ENCODE measurements around the gene HRAS.
A peak's percentile ranks its signal among the peaks of the same experiment; 100 is the strongest.

HRAS gene

GRCh38 chr11:506995-507726 lies 28.2 kb downstream of the HRAS start, which contains the start of gene RNH1:
TSS of gene RNH1 (minus strand) at chr11:507242. CDS start at chr11:502162, 5,080 bp downstream.
- peak; percentile 99 for DNase-seq

DNA sequence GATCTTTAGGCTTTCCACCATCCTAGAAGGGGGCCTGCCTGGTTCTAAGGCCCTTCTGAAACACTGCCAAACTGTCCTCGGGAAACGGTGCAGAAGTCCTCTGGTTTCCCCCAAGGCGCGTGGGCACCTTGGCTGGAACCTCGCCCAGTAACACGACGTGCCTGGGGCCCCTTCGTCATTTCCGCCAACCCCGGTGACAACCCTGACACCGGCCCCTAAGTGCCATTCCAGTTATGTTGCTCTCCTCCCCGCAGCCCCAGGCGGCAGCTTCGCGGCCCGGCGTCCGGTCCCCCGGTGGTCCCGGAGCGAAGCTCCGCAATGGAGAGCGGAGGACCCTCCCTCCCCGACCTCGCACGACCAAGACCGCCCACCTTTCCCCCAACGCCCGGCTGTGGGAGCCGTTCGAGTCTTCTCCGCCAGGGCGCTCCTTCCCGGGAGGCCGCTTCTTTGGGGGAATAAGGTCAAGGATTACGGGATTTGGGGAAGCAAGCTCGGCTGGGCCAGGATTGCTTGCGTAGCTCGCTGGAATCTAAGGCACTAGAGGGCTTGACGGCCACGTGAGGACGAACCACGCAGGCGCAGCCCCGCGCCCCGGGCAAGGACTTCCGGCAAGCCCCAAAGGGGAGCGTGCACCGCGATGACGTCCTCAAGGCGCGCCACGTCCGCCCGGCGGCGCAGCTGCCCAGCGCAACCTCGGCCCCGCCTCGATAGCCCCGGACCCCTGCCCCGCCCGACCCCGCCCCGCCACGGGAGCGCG lies 29.0 kb downstream of the HRAS start:
- peak; percentile 99 for DNase-seq

DNA sequence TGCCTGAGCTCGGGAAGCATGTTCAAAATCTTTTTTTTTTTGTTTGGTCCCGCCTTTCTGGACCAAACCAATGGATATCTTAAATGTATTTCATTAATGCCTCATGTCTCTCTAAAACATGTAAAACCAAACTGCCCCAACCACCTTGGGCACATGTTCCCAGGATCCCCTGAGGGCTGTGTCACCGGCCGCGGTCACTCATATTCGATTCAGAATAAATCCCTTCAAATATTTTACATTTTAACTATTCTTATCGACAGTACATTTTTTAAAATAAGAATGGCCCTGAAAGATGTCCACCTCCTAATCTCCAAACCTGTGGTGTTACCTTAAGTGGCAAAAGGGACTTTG lies 30.4 kb downstream of the HRAS start:
- DNase-seq, result no peak

DNA sequence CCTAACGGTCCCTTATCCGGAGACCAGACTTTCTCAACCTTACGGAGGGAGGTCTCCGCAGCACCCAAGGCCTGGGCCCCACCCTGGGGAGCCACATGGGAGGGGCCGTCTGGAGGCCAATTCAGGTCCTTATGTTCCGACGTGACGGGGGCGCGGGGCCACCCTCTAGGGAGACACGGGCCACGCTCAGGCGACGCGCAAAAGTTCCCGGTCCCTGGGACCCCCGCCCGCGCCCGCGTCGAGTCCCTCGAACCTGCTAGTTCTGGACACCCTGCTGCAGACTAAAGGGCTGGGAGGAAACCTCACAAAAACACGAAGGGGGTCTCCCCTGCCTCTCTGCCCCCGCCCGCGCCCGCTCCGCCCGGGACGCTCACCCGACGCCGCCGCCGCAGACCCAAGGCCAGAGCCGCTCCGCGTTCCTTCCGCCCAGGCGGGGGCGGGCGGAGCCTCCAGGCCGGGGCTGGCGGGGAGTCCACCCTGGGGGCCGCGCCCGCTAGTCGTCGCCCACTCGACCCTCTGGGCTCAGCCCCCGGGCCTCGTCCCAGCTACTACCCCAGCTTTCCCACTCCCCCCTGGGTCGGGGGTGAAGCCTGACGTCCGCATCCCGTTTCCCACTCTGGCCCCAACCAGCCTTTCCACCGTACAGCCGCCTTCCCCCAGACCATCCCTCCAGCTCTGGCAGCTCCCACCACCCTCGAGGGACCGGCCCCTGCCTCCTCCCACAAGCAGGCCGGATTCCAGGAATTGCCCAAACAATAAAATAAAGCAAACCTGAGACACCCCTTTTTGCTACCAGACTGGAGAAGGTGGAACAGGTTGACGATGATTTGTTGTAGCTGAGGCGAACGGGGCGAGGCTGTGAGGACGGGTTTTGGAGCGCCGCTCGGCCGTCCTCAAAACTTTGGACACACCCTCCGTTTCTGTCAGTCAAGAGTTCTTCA lies 31.1 kb downstream of the HRAS start:
- DNase-seq, result no peak

- DNase-seq, result no peak
These were observed 32.0 kb downstream of the HRAS start for GRCh38 chr11:503179-503981.

DNA sequence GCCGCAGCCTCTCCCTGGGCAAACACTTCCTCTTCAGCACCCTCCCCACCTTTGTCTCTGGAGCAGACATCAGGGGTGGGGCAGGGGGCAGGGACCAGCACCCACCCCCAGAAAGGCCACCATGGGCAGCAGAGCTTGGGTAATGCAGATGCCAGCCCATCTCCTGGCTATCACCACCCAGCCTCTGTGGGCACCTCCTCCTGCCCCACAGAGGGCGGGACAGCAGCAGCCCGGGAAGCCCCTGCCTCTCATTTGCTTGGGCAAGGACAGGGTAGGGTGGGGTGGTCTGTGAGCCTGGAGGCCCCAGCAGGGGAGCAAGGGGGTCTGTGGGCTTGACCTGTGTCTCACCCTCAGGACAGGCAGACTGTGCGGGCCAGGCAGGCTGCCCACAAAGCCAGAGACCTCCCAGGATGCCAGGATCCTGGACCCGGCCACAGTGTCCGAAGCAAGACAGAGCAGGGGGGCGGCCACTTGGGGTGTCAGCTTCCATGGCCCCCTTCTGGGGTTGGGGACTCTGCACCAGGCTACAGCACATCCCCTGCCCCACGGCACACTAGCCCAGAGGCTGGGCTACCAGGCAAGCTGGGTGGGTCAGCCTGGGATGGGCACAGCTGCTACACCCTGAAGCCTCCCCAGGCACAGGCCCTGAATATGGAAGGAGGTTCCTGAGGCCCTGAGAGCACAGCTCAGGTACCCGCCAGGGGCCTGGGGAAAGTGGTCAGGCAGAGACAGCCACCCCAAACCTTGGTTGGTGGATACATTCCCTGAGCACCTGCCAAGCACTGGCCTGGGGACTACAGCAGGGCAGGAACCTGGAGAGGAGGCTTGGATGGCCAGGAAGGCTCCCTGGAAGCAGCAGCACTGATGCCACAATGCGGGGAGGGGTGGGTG lies 32.8 kb downstream of the HRAS start:
- DNase-seq, result no peak

DNA sequence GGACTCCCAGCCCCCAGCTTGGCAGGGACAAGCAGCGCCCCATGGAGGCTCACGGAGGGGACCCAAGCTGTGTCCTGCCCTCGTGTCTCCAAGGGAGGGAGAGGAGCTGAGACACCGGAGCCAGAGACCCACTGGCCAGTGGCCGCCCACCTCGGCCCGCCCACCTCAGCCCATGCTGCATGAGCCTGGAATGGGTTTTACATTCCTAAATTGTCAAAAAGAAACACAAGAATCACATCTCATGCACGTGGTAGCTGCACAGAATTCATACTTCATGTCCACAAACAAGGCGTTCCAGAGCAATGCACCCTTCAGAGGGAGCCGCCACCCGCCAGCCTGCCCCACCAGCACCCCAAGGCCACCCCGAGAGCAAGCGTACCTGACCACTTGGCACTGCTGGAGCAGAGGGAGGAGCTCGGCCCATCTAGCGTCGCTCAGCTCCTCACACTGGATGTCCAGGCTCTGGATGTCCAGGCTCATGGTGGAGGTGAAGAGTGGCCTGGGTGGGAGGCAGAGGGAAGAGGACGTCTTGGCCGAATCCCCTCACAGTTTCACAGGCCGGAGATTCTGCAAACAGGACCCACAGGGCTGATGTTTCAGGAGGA lies 33.6 kb downstream of the HRAS start:
- no peak for DNase-seq

GRCh38 chr11:501001-501682 lies 34.2 kb downstream of the HRAS start:
- DNase-seq, result no peak

DNA sequence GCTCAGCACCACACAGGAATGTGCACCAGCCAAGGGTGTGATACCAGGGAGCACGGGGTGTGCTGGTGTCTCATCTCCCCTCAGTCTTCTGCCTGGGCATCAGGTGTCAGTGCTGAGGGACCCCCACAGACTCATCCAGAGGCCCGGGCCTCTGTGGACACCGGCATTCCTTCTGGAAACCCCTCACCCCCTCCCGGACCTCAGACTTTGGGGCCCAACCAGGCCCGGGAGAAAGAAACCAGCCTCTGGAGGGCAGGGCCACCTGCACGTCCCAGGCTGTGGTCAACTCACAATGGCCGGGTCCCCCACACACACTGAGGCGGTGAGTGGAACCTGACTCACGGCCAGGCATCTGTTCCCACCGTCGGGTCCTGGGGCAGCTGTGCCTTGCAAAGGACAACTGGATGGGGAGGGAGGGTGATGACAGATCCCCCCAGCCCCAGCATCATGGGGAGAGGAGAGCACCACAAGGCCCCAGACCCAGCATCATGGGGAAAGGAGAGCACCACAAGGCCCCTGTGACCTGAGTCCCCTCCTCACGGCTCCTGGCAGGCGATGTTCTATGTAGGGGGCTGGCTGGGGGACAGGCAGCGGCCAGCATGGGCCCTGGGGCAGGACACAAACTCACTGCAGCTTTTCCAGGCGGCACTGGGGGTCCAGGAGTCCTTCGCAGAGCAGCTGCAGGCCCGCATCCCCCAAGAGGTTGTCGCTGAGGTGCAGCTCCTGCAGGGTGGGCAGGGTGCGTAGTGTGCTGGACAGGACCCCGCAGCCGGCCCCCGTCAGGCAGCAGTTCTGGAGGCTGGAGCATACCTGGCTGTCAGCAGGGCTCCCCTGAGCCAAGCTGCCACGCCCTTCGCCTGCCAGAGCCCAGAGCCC lies 35.9 kb downstream of the HRAS start:
- DNase-seq, result no peak

DNA sequence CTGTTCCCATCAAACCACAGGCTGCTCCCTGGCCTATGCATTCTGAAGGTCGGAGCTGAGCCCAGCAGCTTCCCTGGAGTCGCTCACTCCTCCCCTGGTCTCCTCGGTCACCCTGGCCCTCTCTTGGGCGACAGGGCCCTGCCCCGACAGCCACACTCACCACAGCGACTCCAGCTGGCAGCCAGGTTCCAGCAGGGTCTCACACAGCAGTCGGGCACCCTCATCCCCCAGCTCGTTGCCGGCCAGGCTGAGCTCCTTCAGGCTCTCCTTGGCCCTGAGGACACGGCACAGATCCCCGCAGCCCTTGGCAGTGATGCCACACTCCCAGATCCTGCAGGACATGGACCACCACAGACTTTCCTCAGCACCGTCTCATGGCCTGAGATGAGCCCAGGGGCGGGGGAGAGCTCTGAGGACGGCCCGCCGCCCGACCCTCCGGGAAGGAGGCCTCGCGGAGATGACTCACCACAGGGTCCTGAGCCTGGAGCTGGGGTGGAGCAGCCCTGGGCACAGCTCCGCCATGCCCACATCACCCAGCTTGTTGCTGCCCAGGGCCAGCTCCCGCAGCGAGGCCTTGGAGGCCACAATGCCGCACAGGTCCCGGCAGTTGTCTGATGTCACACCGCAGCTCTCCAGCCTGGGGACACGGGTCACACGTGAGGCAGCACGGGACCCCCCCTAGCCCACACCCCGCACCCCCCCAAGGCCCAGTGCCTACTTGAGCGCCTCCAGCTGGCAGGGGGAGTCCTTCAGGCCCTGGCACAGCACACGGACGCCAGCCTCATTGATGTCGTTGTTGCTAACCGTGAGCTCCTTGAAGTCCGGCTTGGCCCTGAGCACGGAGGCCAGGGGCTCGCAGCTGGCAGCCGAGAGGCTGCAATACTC lies 36.8 kb downstream of the HRAS start:
- DNase-seq, result no peak

DNA sequence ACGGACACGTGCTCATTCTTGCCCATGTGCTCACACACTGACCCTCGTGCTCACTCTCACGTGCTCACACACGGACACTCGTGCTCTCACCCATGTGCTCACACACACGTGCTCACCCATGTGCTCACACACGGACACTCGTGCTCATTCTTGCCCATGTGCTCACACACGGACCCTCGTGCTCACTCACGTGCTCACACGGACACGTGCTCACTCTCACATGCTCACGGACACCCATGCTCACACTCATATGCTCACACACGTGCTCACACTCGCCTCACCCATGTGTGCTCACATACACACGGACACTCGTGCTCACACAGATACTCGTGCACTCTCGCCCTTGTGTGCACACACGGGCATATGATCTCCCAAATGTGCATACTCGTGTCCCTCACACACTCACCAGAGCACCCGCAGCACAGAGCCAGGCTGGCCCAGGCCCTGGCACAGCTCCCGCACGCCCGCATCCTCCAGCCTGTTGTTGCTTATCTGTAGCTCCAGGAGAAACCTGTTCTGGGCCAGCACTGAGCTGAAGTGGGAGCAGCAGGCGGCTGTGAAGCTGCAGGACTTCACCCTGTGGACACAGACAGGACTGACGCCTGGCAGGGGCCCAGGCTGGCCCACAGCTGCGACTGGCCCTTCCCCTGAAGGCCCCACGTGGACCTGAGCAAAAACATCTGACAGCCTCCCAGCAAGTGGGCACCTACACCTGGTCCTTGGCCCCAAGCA lies 37.6 kb downstream of the HRAS start:
- DNase-seq, result peak; percentile 49

- DNase-seq, result peak; percentile 68
These were observed 38.4 kb downstream of the HRAS start for GRCh38 chr11:496834-497564.

DNA sequence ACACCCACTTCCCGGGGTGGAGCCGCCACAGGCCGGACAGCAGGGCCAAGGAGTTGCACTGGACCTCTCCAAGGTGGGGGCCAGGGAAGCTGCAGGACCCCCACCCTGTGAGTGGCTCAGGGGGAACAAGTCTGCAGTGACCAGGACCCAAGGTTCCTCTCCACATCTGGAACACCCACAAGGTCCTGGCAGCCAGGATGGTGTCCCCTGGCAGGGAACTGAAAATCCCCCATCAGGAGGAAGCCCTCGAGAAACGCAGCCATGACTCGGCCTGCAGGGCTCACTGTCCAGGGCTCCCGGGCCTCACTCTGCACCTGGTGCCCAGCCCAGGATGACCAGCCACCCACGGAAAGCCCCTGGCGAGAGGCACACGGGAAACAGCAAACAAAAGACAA lies 39.8 kb downstream of the HRAS start:
- peak; percentile 53 for DNase-seq

DNA sequence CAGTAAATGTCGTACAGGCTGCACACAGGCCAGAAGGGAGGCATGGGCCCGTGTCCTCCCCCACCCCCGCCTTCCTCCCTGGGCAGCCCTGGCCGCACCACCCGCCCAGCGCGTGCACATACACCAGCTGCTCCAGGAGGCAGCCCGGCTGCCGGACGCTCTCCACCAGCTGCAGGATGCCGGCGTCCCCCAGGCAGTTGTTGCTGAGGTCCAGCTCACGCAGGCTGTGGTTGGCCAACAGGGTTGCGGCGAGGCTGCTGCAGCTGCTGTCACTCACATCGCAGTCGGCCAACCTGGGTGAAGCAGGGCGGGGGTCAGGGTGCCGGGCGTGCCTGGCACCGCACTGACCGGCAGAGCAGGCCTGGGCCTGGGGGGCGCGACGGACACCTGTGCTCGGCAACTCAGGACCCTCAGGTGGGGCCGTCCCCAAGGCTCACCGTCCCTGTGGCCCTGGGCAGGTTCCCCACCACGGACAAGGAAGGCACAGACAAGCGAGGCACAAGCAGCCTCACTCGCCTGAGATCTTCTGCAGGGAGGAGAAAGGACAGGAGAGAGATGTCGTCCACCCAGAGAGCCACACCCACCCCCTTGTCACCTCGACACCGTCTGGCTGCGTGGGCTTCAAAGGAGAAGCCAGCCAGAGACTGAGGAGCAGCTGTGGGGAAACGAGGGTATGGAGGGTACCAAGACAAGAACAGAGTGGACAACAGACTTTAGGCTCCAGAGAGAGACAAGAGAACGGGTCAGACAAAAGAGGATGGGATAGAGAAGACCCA lies 40.4 kb downstream of the HRAS start:
- peak; percentile 98 for DNase-seq

DNA sequence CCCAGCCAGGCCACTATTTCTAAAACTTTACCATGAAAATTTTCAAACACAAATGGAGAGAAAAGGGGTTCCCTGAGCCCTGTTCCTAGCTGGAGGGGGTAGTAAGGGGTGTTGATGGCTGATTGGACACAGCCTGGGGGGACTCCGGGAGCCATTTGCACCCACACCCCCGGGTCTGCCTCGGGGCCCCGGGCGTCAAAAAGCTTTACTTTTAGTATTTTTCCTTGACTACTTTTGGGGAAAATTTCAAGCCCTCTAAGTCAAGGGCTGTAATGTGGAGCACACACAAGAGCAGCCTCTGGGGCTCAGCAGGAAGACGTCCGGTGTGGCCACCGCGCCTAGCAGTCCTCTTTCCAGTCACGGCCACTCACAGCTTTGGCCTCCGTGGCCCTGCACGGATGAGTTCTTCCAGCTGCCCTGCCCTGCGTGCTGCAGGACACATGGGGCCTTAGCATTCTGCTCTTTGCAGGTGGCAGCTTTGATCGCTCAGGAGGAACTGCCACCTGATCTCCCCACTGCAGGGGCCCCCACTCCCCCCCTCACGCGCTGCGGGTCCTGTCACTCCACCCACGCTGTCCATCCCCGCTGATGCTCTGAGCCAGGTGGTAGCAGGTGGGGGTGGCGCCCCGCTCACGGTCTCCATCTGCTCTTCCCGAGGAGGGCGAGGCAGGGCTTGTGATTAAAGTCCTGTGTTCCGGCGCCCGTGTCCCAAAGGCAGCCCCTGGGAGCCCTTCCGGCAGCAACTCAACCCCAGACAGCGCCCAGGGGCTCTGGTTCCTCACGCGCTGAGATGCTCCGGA lies 42.7 kb downstream of the HRAS start:
- peak; percentile 95 for DNase-seq
